Vagina (tissue), 2 donors: ENCODE results near the gene TUBB6. TPM values are rescaled to one million over a fixed set of nuclear protein-coding genes. Genes with fewer than 3 reads are reported as not detected.

ENCODE experiments used
- DNase-seq, 2 donors: peaks; one replicate each; pipeline ENCODE4 v3.0.0-alpha.2; 2017; ENCODE audit errors: extremely low spot score in 2 of 2
- H3K27ac ChIP-seq: fragments of 200-600 bp; sonication (generic); one replicate; pipeline ENCODE4 v1.5.1; 2019
- H3K27me3 ChIP-seq: fragments of 200-600 bp; sonication (generic); one replicate; pipeline ENCODE4 v1.5.1; 2019
- H3K36me3 ChIP-seq, 2 donors: fragments of 200-600 bp; sonication (generic); one replicate each; pipeline ENCODE4 v1.5.1; 2017 to 2019
- H3K4me1 ChIP-seq: fragments of 200-600 bp; sonication (generic); one replicate; pipeline ENCODE4 v1.5.1; 2019
- H3K4me3 ChIP-seq, 2 donors: fragments of 200-600 bp; sonication (generic); 1 replicate in 1 of 2; 2 replicates in 1 of 2; pipeline ENCODE4 v1.5.1; 2016 to 2019
- H3K9me3 ChIP-seq: fragments of 200-600 bp; sonication (generic); one replicate; pipeline ENCODE4 v1.5.1; 2019
- POLR2A ChIP-seq, 2 donors: fragments of 450-650 bp; IDR thresholded peaks; one replicate each; pipeline ENCODE4 v1.6.1; 2017; ENCODE audit warnings: antibody characterized with exemption in 2 of 2, mild to moderate bottlenecking in 2 of 2, moderate library complexity in 2 of 2
- POLR2AphosphoS5 ChIP-seq, 2 donors: sonication (generic); formaldehyde crosslinking; IDR thresholded peaks; one replicate each; pipeline ENCODE4 v1.9.0; 2017; ENCODE audit warnings: antibody characterized with exemption in 2 of 2, mild to moderate bottlenecking in 2 of 2, low read depth in 1 of 2; ENCODE audit not compliant: insufficient read depth in 1 of 2
- intact Hi-C: fragments of 100-400 bp; cut with DNase I; formaldehyde crosslinking; loops from one replicate; pipeline ENCODE4 v1.15.1; 2023
- small RNA-seq: library from RNA; depleted of rRNA; stranded (forward); fragments of <200 nt; gene quantifications from one replicate; pipeline ENCODE3, GENCODE V24; 2016
- total RNA-seq: library from RNA; depleted of rRNA; stranded (reverse); fragments of >200 nt; gene quantifications from one replicate; pipeline ENCODE4 v1.2.3, GENCODE V29; 2016
- TF ChIP-seq, protein P1 (sequence below), 3 experiments: fragments of 450-650 bp in 2 of 3; fragments of 200-600 bp in 1 of 3; sonication (generic) in 1 of 3; IDR thresholded peaks; one replicate each; pipeline ENCODE4 v1.5.1; 2017 to 2019; ENCODE audit warnings: antibody characterized with exemption in 3 of 3, mild to moderate bottlenecking in 2 of 3, moderate library complexity in 2 of 3

Gene TUBB6
- total RNA-seq, 1 donor from 2014 or later: 450 TPM

GRCh38 chr18:12374401-12374800 lies 66.4 kb downstream of the TUBB6 start:
- peaks cover 42% of the 10 kb centered on the region for H3K4me1 ChIP-seq
- H3K27me3 ChIP-seq: no peaks in the 10 kb centered on the region
- DNase-seq: no peak
- no peaks in the 10 kb centered on the region for H3K9me3 ChIP-seq
- H3K27ac ChIP-seq: no peak overlapping the region
- intact Hi-C loops: no loop called here
- H3K4me3 ChIP-seq: no peak overlapping the region
- peaks cover 0 to under 1% of the 10 kb centered on the region in 2 donors for H3K36me3 ChIP-seq
- TF ChIP-seq, protein P1, sequence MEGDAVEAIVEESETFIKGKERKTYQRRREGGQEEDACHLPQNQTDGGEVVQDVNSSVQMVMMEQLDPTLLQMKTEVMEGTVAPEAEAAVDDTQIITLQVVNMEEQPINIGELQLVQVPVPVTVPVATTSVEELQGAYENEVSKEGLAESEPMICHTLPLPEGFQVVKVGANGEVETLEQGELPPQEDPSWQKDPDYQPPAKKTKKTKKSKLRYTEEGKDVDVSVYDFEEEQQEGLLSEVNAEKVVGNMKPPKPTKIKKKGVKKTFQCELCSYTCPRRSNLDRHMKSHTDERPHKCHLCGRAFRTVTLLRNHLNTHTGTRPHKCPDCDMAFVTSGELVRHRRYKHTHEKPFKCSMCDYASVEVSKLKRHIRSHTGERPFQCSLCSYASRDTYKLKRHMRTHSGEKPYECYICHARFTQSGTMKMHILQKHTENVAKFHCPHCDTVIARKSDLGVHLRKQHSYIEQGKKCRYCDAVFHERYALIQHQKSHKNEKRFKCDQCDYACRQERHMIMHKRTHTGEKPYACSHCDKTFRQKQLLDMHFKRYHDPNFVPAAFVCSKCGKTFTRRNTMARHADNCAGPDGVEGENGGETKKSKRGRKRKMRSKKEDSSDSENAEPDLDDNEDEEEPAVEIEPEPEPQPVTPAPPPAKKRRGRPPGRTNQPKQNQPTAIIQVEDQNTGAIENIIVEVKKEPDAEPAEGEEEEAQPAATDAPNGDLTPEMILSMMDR (IDR thresholded peaks at IDR 0.05): no peak
- no peak for TF ChIP-seq POLR2AphosphoS5 (IDR thresholded peaks at IDR 0.05; ENCODE audit: insufficient read depth in 1 of 2, low read depth in 1 of 2)
- no peak for TF ChIP-seq POLR2A (IDR thresholded peaks at IDR 0.05)

Small RNA genes within 50 kb of the gene (small RNA-seq; reads per million reads assigned to genes)
- not detected for gene RNU6-170P

Other genes with a start within 250 kb of the TUBB6 start
- gene ANKRD62, start 214.4 kb upstream of the TUBB6 start, total RNA-seq: 1.2 TPM
- 2.7 TPM for gene CIDEA, start 53.9 kb upstream of the TUBB6 start, total RNA-seq
- 38.3 TPM for gene AFG3L2, start 69.0 kb downstream of the TUBB6 start, total RNA-seq
- 8.1 TPM for gene PRELID3A, start 99.7 kb downstream of the TUBB6 start, total RNA-seq